Pancreas (tissue), 10 donors: Measurements from ENCODE around the gene CDH13. TPM values are rescaled to one million over a fixed set of nuclear protein-coding genes. Genes with fewer than 3 reads are reported as not detected.

Experiments used
- ATAC-seq, 4 donors: fragments of 200-7000 bp; cut with Tn5 transposase; one replicate each; pipeline versions ENCODE4 v1.8.0 to v1.9.1; 2020; ENCODE audit warnings: mild to moderate bottlenecking in 4 of 4, moderate library complexity in 4 of 4
- DNase-seq, 6 donors: peaks; one replicate each; pipeline ENCODE4 v3.0.0-alpha.2; 2020
- FAIRE-seq: peaks from 2 replicates; lab custom pipeline; 2012; peaks lifted over from hg19 to GRCh38; lab: Jason Lieb, UNC
- H3K27ac ChIP-seq, 4 donors: fragments of 200-600 bp; sonication (generic); 1 replicate in 3 of 4; 2 replicates in 1 of 4; pipeline versions ENCODE4 v1.5.0 to v1.8.0; 2020
- H3K27me3 ChIP-seq, 4 donors: fragments of 200-600 bp; one replicate each; pipeline ENCODE4 v1.8.0; 2021
- H3K36me3 ChIP-seq, 3 donors: fragments of 200-600 bp; sonication (generic) in 1 of 3; one replicate each; pipeline versions ENCODE4 v1.5.0 to v1.8.0; 2020 to 2021
- H3K4me1 ChIP-seq, 3 donors: fragments of 200-600 bp; one replicate each; pipeline ENCODE4 v1.8.0; 2021
- H3K4me3 ChIP-seq, 4 donors: fragments of 200-600 bp; sonication (generic) in 2 of 4; one replicate each; pipeline versions ENCODE4 v1.5.0 to v1.8.0; 2020 to 2021
- H3K9me3 ChIP-seq, 4 donors: fragments of 200-600 bp; one replicate each; pipeline ENCODE4 v1.8.0; 2021
- CTCF ChIP-seq, 4 donors: fragments of 200-600 bp; sonication (generic) in 3 of 4; IDR thresholded peaks; one replicate each; pipeline versions ENCODE4 v1.5.0 to v1.8.0; 2021; ENCODE audit warnings: antibody characterized with exemption in 4 of 4
- WGBS, 2 donors: extraction: QIAGEN DNeasy Blood & Tissue Kit; methylation state at CpG; one replicate each; pipeline ENCODE4 v1.1.7; 2013; 5-methylcytosine and 5-hydroxymethylcytosine counted together
- intact Hi-C, 3 donors: fragments of 100-400 bp; cut with DNase I; formaldehyde crosslinking; loops; one replicate each; pipeline versions ENCODE4 v1.11.1 to v1.14.2; 2022
- polyA plus RNA-seq, 2 donors: library from polyadenylated mRNA; stranded (reverse); fragments of 200-250 nt; gene quantifications; one replicate each; pipeline ENCODE4 v1.2.3, GENCODE V29; 2013
- total RNA-seq, 6 donors: library from RNA; stranded (reverse); fragmentation: NEBNext Ultra II Directional in 4 of 6; extraction: Animal tissue kit (Norgen Biotek cat#: 25700) in 4 of 6; gene quantifications; one replicate each; pipeline versions ENCODE4 v1.2.1 to v1.2.4, GENCODE V29; 2021 to 2023
- donor health status: healthy with polysubstance abuse.
- donor health status: DM: no; HTN: no; CAD: no; lungs with moderate emphysema.
- donor health status: DM: no; HTN: no; CAD: no.
- donor health status: control.
- donor health status: control.
- donor health status: Bipolar disorder and iron deficiency.
- donor health status: DM: yes; HTN: yes; CAD: no.
- donor health status: DM: no; HTN: no; CAD: no.
- donor health status: DM: no; HTN: no; CAD: no.
- donor health status: DM: yes; HTN: yes; CAD: no.

The CDH13 gene
- total and polyA plus RNA-seq, 8 donors: 0.12 to 1.0 (median 0.37) TPM

GRCh38 chr16:83285921-83286320 is 659.2 kb downstream of the CDH13 start:
- H3K27ac ChIP-seq: no peak overlapping the region
- no peaks in the 10 kb centered on the region for H3K9me3 ChIP-seq
- H3K36me3 ChIP-seq: no peaks in the 10 kb centered on the region
- no peak for ATAC-seq
- TF ChIP-seq CTCF (IDR thresholded peaks at IDR 0.05): no peak
- H3K4me1 ChIP-seq: no peaks in the 10 kb centered on the region
- H3K4me3 ChIP-seq: no peak overlapping the region
- H3K27me3 ChIP-seq: no peaks in the 10 kb centered on the region
- intact Hi-C loops: no loop called here
- FAIRE-seq: no peak
- 54 to 72% methylated on average over 6 of the region's 6 CpGs for WGBS, 2 donors
- DNase-seq: no peak

- intact Hi-C loops: no loop called here
- H3K9me3 ChIP-seq: no peaks in the 10 kb centered on the region
- H3K4me1 ChIP-seq: no peaks in the 10 kb centered on the region
- no peak for TF ChIP-seq CTCF (IDR thresholded peaks at IDR 0.05)
- peaks cover 0 to 14% (median 0%) of the 10 kb centered on the region in 4 donors for H3K27me3 ChIP-seq
- no peak for DNase-seq
- ATAC-seq: no peak
- WGBS, 2 donors: 46 to 57% methylated on average over 2 of the region's 2 CpGs
- H3K27ac ChIP-seq: no peak overlapping the region
- no peak overlapping the region for H3K4me3 ChIP-seq
- no peaks in the 10 kb centered on the region for H3K36me3 ChIP-seq
- FAIRE-seq: no peak
Measured at GRCh38 chr16:83296505-83296904, 669.7 kb downstream of the CDH13 start.

- DNase-seq: no peak
- ATAC-seq: no peak
- FAIRE-seq: no peak
Measured at GRCh38 chr16:83298541-83298940, 671.8 kb downstream of the CDH13 start.

GRCh38 chr16:83300326-83300725 is 673.6 kb downstream of the CDH13 start:
- H3K27me3 ChIP-seq: peaks cover 0 to 4% (median 0%) of the 10 kb centered on the region in 4 donors
- 18 to 24% methylated on average over 3 of the region's 3 CpGs for WGBS, 2 donors
- no peaks in the 10 kb centered on the region for H3K9me3 ChIP-seq
- DNase-seq (no peak), FAIRE-seq (no peak), ATAC-seq (no peak)
- no peak overlapping the region for H3K27ac ChIP-seq
- H3K36me3 ChIP-seq: no peaks in the 10 kb centered on the region
- H3K4me1 ChIP-seq: no peaks in the 10 kb centered on the region
- no peak for TF ChIP-seq CTCF (IDR thresholded peaks at IDR 0.05)
- H3K4me3 ChIP-seq: no peak overlapping the region
- intact Hi-C loops: no loop called here

More at GRCh38 chr16:83298541-83298940, 671.8 kb downstream of the CDH13 start:
- Histone ChIP-seq H3K4me1 (no peaks in the 10 kb centered on the region), H3K27ac (no peak overlapping the region), H3K9me3 (no peaks in the 10 kb centered on the region), H3K4me3 (no peak overlapping the region), H3K36me3 (no peaks in the 10 kb centered on the region), H3K27me3 (peaks cover 0 to 14% (median 0%) of the 10 kb centered on the region in 4 donors)
- intact Hi-C loops: no loop called here
- TF ChIP-seq CTCF (IDR thresholded peaks at IDR 0.05): no peak

- FAIRE-seq (no peak), ATAC-seq (no peak), DNase-seq (no peak)
- no peak for TF ChIP-seq CTCF (IDR thresholded peaks at IDR 0.05)
- no peaks in the 10 kb centered on the region for H3K36me3 ChIP-seq
- intact Hi-C loops: no loop called here
- peaks cover 0 to 4% (median 0%) of the 10 kb centered on the region in 4 donors for H3K27me3 ChIP-seq
- H3K9me3 ChIP-seq: no peaks in the 10 kb centered on the region
- H3K27ac ChIP-seq: no peak overlapping the region
- H3K4me1 ChIP-seq: no peaks in the 10 kb centered on the region
- no peak overlapping the region for H3K4me3 ChIP-seq
- 34% methylated on average over 4 of the region's 4 CpGs for WGBS, 2 donors
Measured at GRCh38 chr16:83301971-83302370, 675.2 kb downstream of the CDH13 start.
